HepG2 (cell line): ENCODE data around the gene PLAA. TPM values are rescaled to one million over a fixed set of nuclear protein-coding genes. Genes with fewer than 3 reads are reported as not detected.

Experiments
- HNRNPH1 ChIP-seq: fragments of 200-400 bp; formaldehyde crosslinking; optimal IDR thresholded peaks from 2 replicates; pipeline ENCODE3; 2017; ENCODE audit warnings: mild to moderate bottlenecking, low read depth, low read length
- JUND ChIP-seq: sonication (generic); formaldehyde crosslinking; IDR thresholded peaks from 2 replicates; pipeline ENCODE4 v1.8.0; 2022; ENCODE audit warnings: mild to moderate bottlenecking, missing genetic modification reagents
- PBX3 ChIP-seq: sonication (generic); formaldehyde crosslinking; IDR thresholded peaks from 2 replicates; pipeline ENCODE4 v1.8.1; 2023; ENCODE audit warnings: missing genetic modification reagents, inconsistent platforms, borderline replicate concordance
- SRSF9 ChIP-seq: fragments of 200-400 bp; formaldehyde crosslinking; IDR thresholded peaks from 2 replicates; pipeline ENCODE4 v1.6.1; 2018; ENCODE audit warnings: borderline replicate concordance, mild to moderate bottlenecking, low read depth, low read length; ENCODE audit not compliant: insufficient read depth, poor library complexity, severe bottlenecking
- TCF12 ChIP-seq, 2 experiments: fragments of 450-650 bp in 1 of 2; sonication (generic) in 1 of 2; formaldehyde crosslinking in 1 of 2; IDR thresholded peaks; 2 replicates each; pipeline versions ENCODE4 v1.6.1 to v1.8.0; 2017 to 2022; ENCODE audit warnings: antibody characterized with exemption in 1 of 2, mild to moderate bottlenecking in 1 of 2, missing genetic modification reagents in 1 of 2, moderate library complexity in 1 of 2
- TEAD2 ChIP-seq: sonication (generic); formaldehyde crosslinking; IDR thresholded peaks from 2 replicates; pipeline ENCODE4 v1.9.0; 2021; ENCODE audit warnings: missing genetic modification reagents
- YEATS2 ChIP-seq: sonication (generic); formaldehyde crosslinking; IDR thresholded peaks from 2 replicates; pipeline ENCODE4 v1.4.0; 2020; ENCODE audit warnings: missing genetic modification reagents, borderline replicate concordance
- ZNF646 ChIP-seq: sonication (generic); formaldehyde crosslinking; IDR thresholded peaks from 2 replicates; pipeline ENCODE4 v1.9.0; 2021; ENCODE audit warnings: mild to moderate bottlenecking, missing genetic modification reagents
- ZNF687 ChIP-seq: sonication (generic); formaldehyde crosslinking; IDR thresholded peaks from 2 replicates; pipeline ENCODE4 v1.5.1; 2020; ENCODE audit warnings: mild to moderate bottlenecking, missing genetic modification reagents, moderate library complexity
- ZNF772 ChIP-seq: sonication (generic); formaldehyde crosslinking; IDR thresholded peaks from 2 replicates; pipeline ENCODE4 v1.5.0; 2020; ENCODE audit warnings: mild to moderate bottlenecking, missing genetic modification reagents
- ZNF816 ChIP-seq: sonication (generic); formaldehyde crosslinking; IDR thresholded peaks from 2 replicates; pipeline ENCODE4 v1.8.0; 2022; ENCODE audit warnings: missing genetic modification reagents, mild to moderate bottlenecking, borderline replicate concordance
- polyA plus RNA-seq, 8 experiments: library from polyadenylated mRNA; depleted of rRNA in 3 of 8; stranded (reverse) in 7 of 8; unstranded in 1 of 8; fragments of >200 nt; fragmentation: Illumina TruSeq in 4 of 8; extraction: Trizol in 4 of 8; gene quantifications; 2 replicates each; pipeline versions ENCODE4 v1.2.1 to v1.2.3, GENCODE V29; 2011 to 2016; ENCODE audit warnings: low read depth in 4 of 8, missing spikeins in 1 of 8, mixed read lengths in 1 of 8; ENCODE audit not compliant: insufficient read depth in 1 of 8
- total RNA-seq, 5 experiments: library from RNA; depleted of rRNA; stranded (reverse); fragments of >200 nt; fragmentation: Illumina TruSeq; extraction: Trizol; gene quantifications; 2 replicates each; pipeline ENCODE4 v1.2.3, GENCODE V29; 2016; ENCODE audit warnings: low read depth in 1 of 5

Gene PLAA
- total and polyA plus RNA-seq, 2 of the 13 experiments (the other 11 are each of a cell fraction or from before 2014, with no cell fraction given): 5.8 to 22.9 TPM

GRCh38 chr9:26955921-26956859 lies 9.1 kb upstream of the PLAA start, which contains the start of gene IFT74 (continued):
- TF ChIP-seq YEATS2 (CRISPR knock-in tag) (peak; percentile 91; the same call in 1 of the 2 replicates), ZNF646 (0 out of 2 replicates have a peak, but pooled peaks have one; percentile 37), SRSF9 (no peak), HNRNPH1 (no peak), ZNF687 (CRISPR knock-in tag) (peak; percentile 84), PBX3 (CRISPR knock-in tag) (no peak), TEAD2 (CRISPR knock-in tag) (no peak), JUND (CRISPR knock-in tag) (no peak), TCF12 (IDR thresholded peaks at IDR 0.05) (no peak), TCF12 (CRISPR knock-in tag; IDR thresholded peaks at IDR 0.05) (no peak), ZNF816 (CRISPR knock-in tag) (no peak), ZNF772 (CRISPR knock-in tag) (no peak)
